Osteoblast (primary cell): Measurements from ENCODE around the gene PTCD2. TPM values are rescaled to one million over a fixed set of nuclear protein-coding genes. Genes with fewer than 3 reads are reported as not detected.
A peak's percentile ranks its signal among the peaks of the same experiment; 100 is the strongest.

ENCODE experiments used
- DNase-seq: peaks from one replicate; pipeline ENCODE4 v3.0.0; 2011; ENCODE audit warnings: low spot score, mixed read lengths; ENCODE audit not compliant: insufficient read length; ENCODE audit errors: missing footprints
- H2AFZ ChIP-seq: 2 replicates; pipeline ENCODE4 v1.6.0; 2011; ENCODE audit warnings: mild to moderate bottlenecking, low read length
- H3K27ac ChIP-seq: 2 replicates; pipeline ENCODE4 v1.5.1; 2011; ENCODE audit warnings: mild to moderate bottlenecking, low read depth, low read length, moderate library complexity
- H3K27me3 ChIP-seq: 2 replicates; pipeline ENCODE4 v1.6.0; 2012; ENCODE audit warnings: mild to moderate bottlenecking, control low read depth, inconsistent platforms, low read length, moderate library complexity; ENCODE audit not compliant: insufficient read depth
- H3K36me3 ChIP-seq: 2 replicates; pipeline ENCODE4 v1.5.1; 2011; ENCODE audit warnings: mild to moderate bottlenecking, low read length, control low read depth, moderate library complexity; ENCODE audit not compliant: insufficient read depth
- H3K4me1 ChIP-seq: 2 replicates; pipeline ENCODE4 v1.5.1; 2011; ENCODE audit warnings: mild to moderate bottlenecking, low read length, control low read depth, moderate library complexity; ENCODE audit not compliant: insufficient read depth
- H3K4me2 ChIP-seq: 2 replicates; pipeline ENCODE4 v1.6.0; 2011; ENCODE audit warnings: mild to moderate bottlenecking, low read length; ENCODE audit not compliant: insufficient read depth
- H3K4me3 ChIP-seq: fragments of 200-600 bp; sonication (generic); 3 replicates; pipeline ENCODE4 v1.5.1; 2012; ENCODE audit warnings: mild to moderate bottlenecking, low read length, inconsistent platforms; ENCODE audit not compliant: insufficient read depth
- H3K79me2 ChIP-seq: 2 replicates; pipeline ENCODE4 v1.6.0; 2012; ENCODE audit warnings: mild to moderate bottlenecking, low read length, control low read depth, inconsistent platforms; ENCODE audit not compliant: insufficient read depth
- H3K9me3 ChIP-seq: 2 replicates; pipeline ENCODE4 v1.5.1; 2011; ENCODE audit warnings: low read depth, low read length, control low read depth
- H4K20me1 ChIP-seq: 2 replicates; pipeline ENCODE4 v1.6.0; 2012; ENCODE audit warnings: mild to moderate bottlenecking, low read length, control low read depth; ENCODE audit not compliant: insufficient read depth
- total RNA-seq: library from RNA; depleted of rRNA; stranded (reverse); fragments of >200 nt; gene quantifications from 2 replicates; pipeline ENCODE4 v1.2.3, GENCODE V29; 2012
- TF ChIP-seq, protein P1 (sequence below): IDR thresholded peaks from 2 replicates; pipeline ENCODE4 v1.5.1; 2011; ENCODE audit warnings: mild to moderate bottlenecking, low read depth, low read length, moderate library complexity; ENCODE audit errors: extremely low read depth

The PTCD2 gene
- total RNA-seq, 1 donor: 8.3 TPM

DNA sequence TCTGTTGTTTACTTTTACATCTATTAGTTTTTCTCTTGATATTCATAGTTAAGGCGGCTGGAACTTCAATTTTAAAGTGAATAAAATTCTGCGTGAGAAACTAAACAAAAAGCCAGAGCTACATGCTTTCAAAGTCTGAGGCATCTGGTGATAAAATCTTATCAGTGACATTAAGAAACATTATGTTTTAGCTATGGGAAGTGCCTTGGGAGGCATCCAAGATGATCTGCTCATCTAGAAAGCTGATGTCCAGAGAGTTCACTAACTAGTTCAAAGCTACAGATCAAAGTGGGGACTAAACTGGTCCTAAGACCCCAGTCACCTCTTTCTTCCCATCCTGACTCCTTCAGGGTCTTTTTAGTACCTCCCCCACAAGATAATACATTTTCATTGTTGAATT is 37.3 kb upstream of the PTCD2 start:
- no peaks in the 10 kb centered on the region for H3K36me3 ChIP-seq
- TF ChIP-seq, protein P1, sequence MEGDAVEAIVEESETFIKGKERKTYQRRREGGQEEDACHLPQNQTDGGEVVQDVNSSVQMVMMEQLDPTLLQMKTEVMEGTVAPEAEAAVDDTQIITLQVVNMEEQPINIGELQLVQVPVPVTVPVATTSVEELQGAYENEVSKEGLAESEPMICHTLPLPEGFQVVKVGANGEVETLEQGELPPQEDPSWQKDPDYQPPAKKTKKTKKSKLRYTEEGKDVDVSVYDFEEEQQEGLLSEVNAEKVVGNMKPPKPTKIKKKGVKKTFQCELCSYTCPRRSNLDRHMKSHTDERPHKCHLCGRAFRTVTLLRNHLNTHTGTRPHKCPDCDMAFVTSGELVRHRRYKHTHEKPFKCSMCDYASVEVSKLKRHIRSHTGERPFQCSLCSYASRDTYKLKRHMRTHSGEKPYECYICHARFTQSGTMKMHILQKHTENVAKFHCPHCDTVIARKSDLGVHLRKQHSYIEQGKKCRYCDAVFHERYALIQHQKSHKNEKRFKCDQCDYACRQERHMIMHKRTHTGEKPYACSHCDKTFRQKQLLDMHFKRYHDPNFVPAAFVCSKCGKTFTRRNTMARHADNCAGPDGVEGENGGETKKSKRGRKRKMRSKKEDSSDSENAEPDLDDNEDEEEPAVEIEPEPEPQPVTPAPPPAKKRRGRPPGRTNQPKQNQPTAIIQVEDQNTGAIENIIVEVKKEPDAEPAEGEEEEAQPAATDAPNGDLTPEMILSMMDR: no peak
- peak; percentile 57 for DNase-seq

DNA sequence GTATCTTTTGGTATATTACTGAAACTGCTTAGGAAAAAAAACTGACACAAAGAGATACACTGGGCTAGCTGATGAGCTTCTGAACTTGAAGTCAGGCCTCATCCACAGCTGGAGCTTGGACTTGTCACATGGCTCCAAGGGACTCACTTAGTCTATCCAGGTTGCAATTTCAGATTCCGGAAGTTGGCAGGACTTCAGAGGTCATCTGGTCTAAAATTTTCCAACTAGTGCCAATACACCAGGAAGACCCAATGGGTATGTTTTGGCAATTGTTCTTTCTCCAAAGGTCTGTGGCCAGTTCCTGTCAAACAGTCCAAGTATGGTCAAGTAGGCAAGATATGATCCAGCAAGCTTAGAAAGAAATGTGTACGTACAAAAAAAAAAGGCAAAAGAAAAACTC is 36.8 kb upstream of the PTCD2 start:
- TF ChIP-seq, protein P1: no peak
- Histone ChIP-seq H3K27me3 (no peaks in the 10 kb centered on the region), H4K20me1 (no peaks in the 10 kb centered on the region), H3K4me2 (no peak overlapping the region), H3K27ac (peak overlapping the region; percentile 74), H3K4me3 (no peak overlapping the region), H3K36me3 (no peaks in the 10 kb centered on the region), H3K4me1 (peaks cover 29% of the 10 kb centered on the region), H3K79me2 (no peaks in the 10 kb centered on the region), H3K9me3 (no peaks in the 10 kb centered on the region), H2AFZ (no peak overlapping the region)
- no peak for DNase-seq

More for the DNA sequence above, 37.3 kb upstream of the PTCD2 start:
- no peaks in the 10 kb centered on the region for H4K20me1 ChIP-seq
- no peaks in the 10 kb centered on the region for H3K9me3 ChIP-seq
- no peaks in the 10 kb centered on the region for H3K27me3 ChIP-seq
- H3K4me3 ChIP-seq: no peak overlapping the region
- peaks cover 29% of the 10 kb centered on the region for H3K4me1 ChIP-seq
- peak overlapping the region; percentile 74 for H3K27ac ChIP-seq
- H3K79me2 ChIP-seq: no peaks in the 10 kb centered on the region
- no peak overlapping the region for H2AFZ ChIP-seq
- H3K4me2 ChIP-seq: peak overlapping the region; percentile 52

- Histone ChIP-seq H3K79me2 (no peaks in the 10 kb centered on the region), H4K20me1 (no peaks in the 10 kb centered on the region), H3K4me2 (no peak overlapping the region), H3K27ac (no peak overlapping the region), H3K36me3 (peaks cover 9% of the 10 kb centered on the region), H2AFZ (no peak overlapping the region), H3K9me3 (no peaks in the 10 kb centered on the region), H3K27me3 (no peaks in the 10 kb centered on the region), H3K4me3 (no peak overlapping the region), H3K4me1 (peaks cover 29% of the 10 kb centered on the region)
- peak; percentile 0 for DNase-seq
- TF ChIP-seq, protein P1: no peak
Observed at GRCh38 chr5:72284559-72285423, 35.4 kb upstream of the PTCD2 start.

GRCh38 chr5:72285424-72285821 is 34.8 kb upstream of the PTCD2 start:
- TF ChIP-seq, protein P1: no peak
- Histone ChIP-seq H3K27ac (no peak overlapping the region), H3K4me2 (no peak overlapping the region), H2AFZ (no peak overlapping the region), H3K27me3 (no peaks in the 10 kb centered on the region), H3K4me3 (no peak overlapping the region), H3K79me2 (no peaks in the 10 kb centered on the region), H3K4me1 (peaks cover 29% of the 10 kb centered on the region), H4K20me1 (no peaks in the 10 kb centered on the region), H3K36me3 (peaks cover 9% of the 10 kb centered on the region), H3K9me3 (no peaks in the 10 kb centered on the region)
- DNase-seq: no peak
